Endothelial cell of hepatic sinusoid (primary cell): ENCODE measurements around the gene RRAGD.

Source experiments
- in situ Hi-C: cut with HindIII; loops from 2 replicates; pipeline ENCODE4 v1.10.0; 2017; ENCODE audit warnings: low sequenced_read_pairs

Gene RRAGD

GRCh38 chr6:89381031-89381430 lies 31.0 kb downstream of the RRAGD start:
- in situ Hi-C loops, result no loop called here

- in situ Hi-C loops, result no loop called here
These were observed 32.8 kb downstream of the RRAGD start for GRCh38 chr6:89379281-89379680.

- in situ Hi-C loops, result no loop called here
These were observed 33.4 kb downstream of the RRAGD start for GRCh38 chr6:89378628-89379027.

GRCh38 chr6:89375427-89376267 lies 36.4 kb downstream of the RRAGD start:
- in situ Hi-C loops, result no loop called here

- in situ Hi-C loops, result loop anchor here (5.0 kb wide), 1 partner anchor 40 kb away; the partner anchor contains the start of gene RRAGD
These were observed 39.6 kb downstream of the RRAGD start for GRCh38 chr6:89372506-89372901.

GRCh38 chr6:89371849-89372505 lies 40.1 kb downstream of the RRAGD start:
- in situ Hi-C loops, result loop anchor here (5.0 kb wide), 1 partner anchor 40 kb away; the partner anchor contains the start of gene RRAGD

- in situ Hi-C loops, result no loop called here
These were observed 43.1 kb downstream of the RRAGD start for GRCh38 chr6:89368999-89369398.

- in situ Hi-C loops, result no loop called here
These were observed 44.0 kb downstream of the RRAGD start for GRCh38 chr6:89368107-89368506.

- in situ Hi-C loops, result loop anchor here (5.0 kb wide), 1 partner anchor 107 kb away; no protein-coding TSS in a partner anchor
These were observed 47.5 kb downstream of the RRAGD start for GRCh38 chr6:89364586-89364985.

GRCh38 chr6:89361171-89361570 lies 50.9 kb downstream of the RRAGD start:
- in situ Hi-C loops, result loop anchor here (5.0 kb wide), 1 partner anchor 104 kb away; no protein-coding TSS in a partner anchor

GRCh38 chr6:89360415-89360999 lies 51.6 kb downstream of the RRAGD start:
- in situ Hi-C loops, result loop anchor here (5.0 kb wide), 1 partner anchor 103 kb away; no protein-coding TSS in a partner anchor

- in situ Hi-C loops, result no loop called here
These were observed 52.5 kb downstream of the RRAGD start for GRCh38 chr6:89359561-89359960.

GRCh38 chr6:89357390-89357789 lies 54.7 kb downstream of the RRAGD start:
- in situ Hi-C loops, result no loop called here

GRCh38 chr6:89356642-89357170 lies 55.4 kb downstream of the RRAGD start:
- in situ Hi-C loops, result no loop called here

GRCh38 chr6:89355511-89356194 lies 56.4 kb downstream of the RRAGD start:
- in situ Hi-C loops, result no loop called here

- in situ Hi-C loops, result no loop called here
These were observed 58.2 kb downstream of the RRAGD start for GRCh38 chr6:89353702-89354392.

GRCh38 chr6:89353118-89353556 lies 58.9 kb downstream of the RRAGD start:
- in situ Hi-C loops, result no loop called here

- in situ Hi-C loops, result no loop called here
These were observed 59.6 kb downstream of the RRAGD start, which contains the start of gene UBE2J1 for GRCh38 chr6:89352278-89353117. Gene UBE2J1 (minus strand): TSS chr6:89352722. CDS start chr6:89352569, 153 bp downstream.

GRCh38 chr6:89351671-89352277 lies 60.3 kb downstream of the RRAGD start:
- in situ Hi-C loops, result no loop called here
